Aorta (tissue), 5 donors: ENCODE results near the gene PHLDB2. TPM values are rescaled to one million over a fixed set of nuclear protein-coding genes. Genes with fewer than 3 reads are reported as not detected.

Experiments
- ATAC-seq: fragments of 200-7000 bp; cut with Tn5 transposase; one replicate; pipeline ENCODE4 v1.9.1; 2022; ENCODE audit warnings: moderate library complexity; ENCODE audit not compliant: low FRiP score
- DNase-seq, 2 donors: peaks; one replicate each; pipeline ENCODE4 v3.0.0-alpha.2; 2020
- H3K27ac ChIP-seq, 2 donors: one replicate each; pipeline ENCODE4 v1.5.1; 2013; ENCODE audit warnings: low read length in 2 of 2, mild to moderate bottlenecking in 2 of 2, moderate library complexity in 2 of 2, control low read depth in 1 of 2, inconsistent platforms in 1 of 2, low read depth in 1 of 2
- H3K27me3 ChIP-seq, 2 donors: one replicate each; pipeline ENCODE4 v1.6.1; 2013; ENCODE audit warnings: control low read depth in 1 of 2, low read length in 1 of 2, mild to moderate bottlenecking in 1 of 2, moderate library complexity in 1 of 2; ENCODE audit not compliant: insufficient read depth in 2 of 2, control insufficient read depth in 1 of 2
- H3K36me3 ChIP-seq, 2 donors: one replicate each; pipeline ENCODE4 v1.6.1; 2013; ENCODE audit warnings: control low read depth in 1 of 2, low read length in 1 of 2, mild to moderate bottlenecking in 1 of 2; ENCODE audit not compliant: insufficient read depth in 2 of 2, control insufficient read depth in 1 of 2
- H3K4me1 ChIP-seq, 2 donors: one replicate each; pipeline ENCODE4 v1.6.1; 2013; ENCODE audit warnings: low read length in 2 of 2, control low read depth in 1 of 2, mild to moderate bottlenecking in 1 of 2, moderate library complexity in 1 of 2; ENCODE audit not compliant: insufficient read depth in 2 of 2, control insufficient read depth in 1 of 2
- H3K4me3 ChIP-seq, 2 donors: one replicate each; pipeline ENCODE4 v1.5.1; 2013; ENCODE audit warnings: low read length in 2 of 2, control low read depth in 1 of 2, mild to moderate bottlenecking in 1 of 2
- H3K9me3 ChIP-seq: one replicate; pipeline ENCODE4 v1.6.1; 2013; ENCODE audit warnings: mild to moderate bottlenecking, low read length; ENCODE audit not compliant: control insufficient read depth
- WGBS, 2 donors: extraction: QIAGEN DNeasy Blood & Tissue Kit; methylation state at CpG; one replicate each; pipeline ENCODE4 v1.1.7; 2013; 5-methylcytosine and 5-hydroxymethylcytosine counted together
- intact Hi-C, 2 donors: fragments of 100-400 bp; cut with DNase I; formaldehyde crosslinking; loops; one replicate each; pipeline versions ENCODE4 v1.14.2 to v1.15.0; 2022
- polyA plus RNA-seq, 2 donors: library from polyadenylated mRNA; stranded (reverse); fragments of 200-250 nt; gene quantifications; one replicate each; pipeline ENCODE4 v1.2.3, GENCODE V29; 2013
- total RNA-seq, 2 donors: library from RNA; stranded (reverse); fragmentation: NEBNext Ultra II Directional; extraction: Animal tissue kit (Norgen Biotek cat#: 25700); gene quantifications; one replicate each; pipeline ENCODE4 v1.2.1, GENCODE V29; 2021
- donor health status: healthy with polysubstance abuse.
- donor health status: Bipolar disorder and iron deficiency.
- donor health status: DM: no; HTN: no; CAD: no.
- donor health status: DM: no; HTN: no; CAD: no.
- donor health status: DM: yes; HTN: yes; CAD: no.

Gene PHLDB2
- total and polyA plus RNA-seq, 4 donors, result 25.9 to 175 (median 112) TPM

DNA sequence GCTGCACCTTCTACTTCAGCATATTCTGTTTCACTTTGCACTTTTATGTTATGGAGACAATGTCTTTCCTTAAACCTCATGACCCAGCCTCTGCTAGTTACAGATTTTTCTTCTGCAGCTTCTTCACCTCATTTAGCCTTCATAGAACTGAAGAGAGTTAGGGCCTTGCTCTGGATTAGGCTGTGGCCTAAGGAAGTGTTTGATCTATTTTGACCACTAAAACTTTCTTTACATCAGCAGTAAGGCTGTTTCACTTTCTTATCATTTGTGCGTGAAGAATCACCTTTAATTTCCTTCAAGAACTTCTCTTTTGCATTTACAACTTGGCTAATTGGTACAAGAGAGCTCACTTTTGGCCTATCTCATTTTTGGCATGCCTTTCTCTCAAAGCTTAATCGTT, 40.9 kb downstream of the PHLDB2 start:
- Histone ChIP-seq H3K4me1 (peaks cover 0 to 12% of the 10 kb centered on the region in 2 donors), H3K4me3 (no peak overlapping the region), H3K36me3 (no peaks in the 10 kb centered on the region), H3K9me3 (no peaks in the 10 kb centered on the region), H3K27ac (no peak overlapping the region), H3K27me3 (no peaks in the 10 kb centered on the region)
- DNase-seq (no peak), ATAC-seq (no peak)
- intact Hi-C loops, result no loop called here
- 49 to 57% methylated on average over 2 of the region's 2 CpGs for WGBS, 2 donors

DNA sequence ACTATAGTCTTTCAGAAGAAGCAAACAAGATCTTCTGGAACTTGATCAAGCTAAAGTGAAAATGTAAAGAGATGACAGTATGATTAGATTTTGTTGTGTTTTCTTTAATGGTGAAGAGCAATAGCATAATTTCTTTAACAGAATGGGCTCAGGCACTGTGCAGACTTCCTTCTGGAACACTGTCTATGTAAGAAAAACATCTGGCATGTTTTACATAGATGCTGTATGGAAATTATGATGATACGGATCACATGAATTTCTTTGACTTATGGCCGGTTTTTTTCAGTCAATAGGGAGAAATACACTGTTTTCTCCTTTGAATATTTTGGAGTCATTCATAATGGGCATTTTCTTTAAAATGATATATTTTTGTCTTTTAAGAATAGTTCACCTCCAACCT, 42.6 kb downstream of the PHLDB2 start:
- ATAC-seq (no peak), DNase-seq (no peak)
- Histone ChIP-seq H3K4me3 (no peak overlapping the region), H3K27ac (no peak overlapping the region), H3K36me3 (no peaks in the 10 kb centered on the region), H3K4me1 (peaks cover 0 to 12% of the 10 kb centered on the region in 2 donors), H3K9me3 (no peaks in the 10 kb centered on the region), H3K27me3 (no peaks in the 10 kb centered on the region)
- 63 to 65% methylated on average over 2 of the region's 2 CpGs for WGBS, 2 donors
- intact Hi-C loops, result no loop called here

DNA sequence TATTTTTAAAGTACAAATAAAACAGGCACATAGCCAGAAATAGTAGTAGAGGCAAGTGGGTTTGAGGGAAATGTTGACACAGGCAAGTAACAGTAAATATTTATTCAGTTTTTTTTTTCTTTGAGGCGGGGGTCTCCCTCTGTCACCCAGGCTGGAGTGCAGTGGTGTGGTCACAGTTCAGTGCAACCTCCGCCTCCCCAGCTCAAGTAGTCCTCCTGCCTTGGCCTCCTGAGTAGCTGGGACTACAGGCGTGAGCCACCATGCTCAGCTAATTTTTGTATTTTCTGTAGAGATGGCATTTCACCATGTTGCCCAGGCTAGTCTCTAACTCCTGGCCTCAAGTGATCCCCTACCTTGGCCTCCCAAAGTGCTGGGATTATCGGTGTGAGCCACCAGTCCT, 43.5 kb downstream of the PHLDB2 start:
- Histone ChIP-seq H3K4me3 (no peak overlapping the region), H3K27me3 (no peaks in the 10 kb centered on the region), H3K4me1 (peaks cover 0 to 12% of the 10 kb centered on the region in 2 donors), H3K27ac (no peak overlapping the region), H3K9me3 (no peaks in the 10 kb centered on the region), H3K36me3 (no peaks in the 10 kb centered on the region)
- ATAC-seq, result no peak
- intact Hi-C loops, result no loop called here
- WGBS, 2 donors, result 74 to 88% methylated on average over 4 of the region's 4 CpGs
- no peak for DNase-seq

DNA sequence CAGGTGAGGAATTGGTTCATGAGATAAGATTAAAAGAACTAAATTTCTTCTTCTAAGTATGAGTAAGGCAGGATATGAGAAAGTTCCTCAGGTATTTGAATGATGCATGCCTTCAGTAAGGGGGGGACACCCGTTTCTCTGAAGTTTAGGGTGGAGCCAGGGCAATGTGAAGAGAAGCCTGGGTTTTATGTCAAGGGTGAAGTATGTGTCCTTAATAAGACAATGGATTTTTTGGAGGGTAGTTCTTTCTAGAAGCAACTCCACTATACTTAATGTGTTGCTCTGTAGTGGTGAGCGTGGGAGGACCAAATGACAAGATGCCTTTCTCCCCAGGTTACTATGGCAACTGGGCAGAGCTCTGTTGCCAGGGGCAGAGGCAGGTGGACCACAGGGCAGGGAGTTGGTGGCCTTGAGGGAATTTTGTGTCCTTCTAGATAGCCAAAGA, 44.0 kb downstream of the PHLDB2 start:
- ATAC-seq (no peak), DNase-seq (no peak)
- intact Hi-C loops, result no loop called here
- WGBS, 2 donors, result 47 to 48% methylated on average over 2 of the region's 2 CpGs
- Histone ChIP-seq H3K9me3 (no peaks in the 10 kb centered on the region), H3K4me1 (peaks cover 0 to 12% of the 10 kb centered on the region in 2 donors), H3K27me3 (no peaks in the 10 kb centered on the region), H3K4me3 (no peak overlapping the region), H3K27ac (no peak overlapping the region), H3K36me3 (no peaks in the 10 kb centered on the region)

DNA sequence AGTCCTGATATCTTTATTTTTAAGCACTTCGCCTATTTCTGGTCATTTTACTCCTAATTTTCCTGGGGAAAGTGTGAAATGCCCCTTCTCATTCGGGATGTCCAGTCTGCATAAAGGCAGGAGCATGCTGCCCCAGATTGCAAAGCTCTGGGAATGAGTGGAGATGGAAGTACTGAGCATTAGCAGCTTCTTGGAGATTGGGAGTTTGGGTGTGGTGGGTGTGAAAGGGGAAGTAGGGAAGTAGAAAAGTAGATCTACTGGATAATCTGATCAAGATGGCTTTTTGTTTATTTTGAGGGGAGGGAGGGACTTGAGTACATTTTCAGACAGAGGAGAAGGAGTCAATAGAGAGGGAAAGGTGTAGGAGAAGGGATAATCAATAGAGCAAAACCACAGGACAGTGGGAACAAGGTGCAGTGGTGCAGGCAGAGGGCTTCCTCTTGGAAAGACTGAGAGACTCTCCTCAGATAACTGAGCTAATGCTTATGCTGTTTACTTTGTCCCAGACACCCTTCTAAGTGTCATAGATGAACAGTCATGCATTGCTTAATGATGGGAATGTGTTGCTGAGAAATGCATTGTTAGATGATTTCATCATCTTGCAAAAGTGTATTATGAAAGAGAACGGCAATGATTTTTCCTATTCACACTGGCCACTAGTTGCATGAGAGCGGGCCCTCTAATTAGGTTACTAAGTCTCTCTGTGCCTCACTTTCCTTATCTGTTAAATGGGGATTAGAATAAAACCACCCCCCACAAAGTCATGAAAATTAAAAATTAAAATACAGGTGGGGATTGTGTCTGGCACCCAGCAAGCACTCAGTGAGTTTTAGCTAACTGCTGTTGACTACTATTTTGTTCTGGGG, 45.5 kb downstream of the PHLDB2 start:
- intact Hi-C loops, result no loop called here
- DNase-seq, result no peak
- H3K36me3 ChIP-seq, result peaks cover 0 to 2% of the 10 kb centered on the region in 2 donors
- H3K27me3 ChIP-seq, result no peaks in the 10 kb centered on the region
- peak; percentile 73 for ATAC-seq
- peaks cover 4 to 12% of the 10 kb centered on the region in 2 donors for H3K4me1 ChIP-seq
- 80 to 85% methylated on average over 4 of the region's 4 CpGs for WGBS, 2 donors
- H3K9me3 ChIP-seq, result no peaks in the 10 kb centered on the region
- H3K27ac ChIP-seq, result peak overlapping the region in 1 of 2 donors; percentile 28
- H3K4me3 ChIP-seq, result no peak overlapping the region

DNA sequence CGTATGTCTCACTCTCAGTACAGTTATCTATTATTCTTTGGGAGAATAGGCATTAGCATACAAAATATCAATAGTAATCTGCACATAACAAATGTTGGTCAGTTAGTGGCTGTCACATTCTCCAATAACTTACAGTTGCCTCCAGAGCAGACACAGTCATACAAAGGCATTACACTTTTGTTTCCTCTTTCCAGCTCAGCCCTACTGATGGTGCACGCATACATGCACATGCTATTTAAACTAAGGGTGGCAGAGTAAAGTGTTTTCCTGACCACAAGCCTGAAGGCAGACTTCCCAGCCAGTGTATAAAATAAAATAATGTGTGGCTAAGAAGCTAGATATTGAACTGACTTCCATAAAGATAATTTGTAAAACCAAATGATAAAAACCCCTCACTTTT, 47.6 kb downstream of the PHLDB2 start:
- 46 to 62% methylated on average over 2 of the region's 2 CpGs for WGBS, 2 donors
- H3K4me1 ChIP-seq, result peaks cover 7 to 20% of the 10 kb centered on the region in 2 donors

DNA sequence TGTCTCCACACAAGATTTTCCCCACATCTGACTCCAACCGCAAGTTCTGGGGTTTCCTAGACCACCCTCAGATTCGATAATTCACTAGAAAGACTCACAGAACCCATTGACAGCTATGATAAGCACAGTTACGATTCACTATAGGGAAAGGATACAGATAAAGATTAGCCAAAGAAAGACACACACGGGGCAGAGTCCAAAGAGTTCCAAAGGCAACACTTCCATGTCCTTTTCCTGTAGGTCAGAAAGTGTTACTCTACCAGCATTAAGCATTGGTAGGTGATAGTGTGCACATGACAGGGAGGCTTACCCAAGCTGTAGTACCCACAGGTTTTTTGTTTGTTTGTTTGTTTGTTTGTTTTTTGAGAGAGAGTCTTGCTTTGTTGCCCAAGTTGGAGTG, 48.1 kb downstream of the PHLDB2 start:
- Histone ChIP-seq H3K27ac (no peak overlapping the region), H3K4me1 (peaks cover 7 to 20% of the 10 kb centered on the region in 2 donors), H3K4me3 (no peak overlapping the region), H3K9me3 (no peaks in the 10 kb centered on the region), H3K27me3 (no peaks in the 10 kb centered on the region), H3K36me3 (peaks cover 0 to 3% of the 10 kb centered on the region in 2 donors)
- intact Hi-C loops, result no loop called here
- WGBS, 2 donors, result 45 to 59% methylated on average over 4 of the region's 4 CpGs
- DNase-seq, result no peak
- no peak for ATAC-seq

More for the DNA sequence above, 47.6 kb downstream of the PHLDB2 start:
- H3K27ac ChIP-seq, result no peak overlapping the region
- DNase-seq, result no peak
- H3K9me3 ChIP-seq, result no peaks in the 10 kb centered on the region
- peaks cover 0 to 3% of the 10 kb centered on the region in 2 donors for H3K36me3 ChIP-seq
- H3K27me3 ChIP-seq, result no peaks in the 10 kb centered on the region
- ATAC-seq, result no peak
- no peak overlapping the region for H3K4me3 ChIP-seq
- intact Hi-C loops, result no loop called here

DNA sequence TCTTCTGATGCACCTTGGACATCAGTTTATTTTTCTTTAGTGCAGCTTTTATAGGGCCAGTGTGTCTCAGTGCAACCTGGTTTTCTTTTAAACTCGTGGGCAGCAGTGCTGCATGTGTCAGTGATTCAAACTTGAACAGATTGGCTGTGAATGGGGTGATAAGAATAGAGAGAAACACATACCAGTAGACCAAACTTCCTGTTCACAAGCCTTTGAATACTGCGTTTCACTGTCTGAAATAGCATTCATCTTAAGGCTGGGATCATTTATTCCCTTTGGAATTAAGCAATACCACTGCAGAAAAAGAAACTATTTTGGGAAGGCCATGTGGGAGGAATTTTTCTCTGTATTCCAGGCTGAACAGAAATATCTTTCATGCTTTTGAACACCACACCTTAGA, 51.7 kb downstream of the PHLDB2 start:
- H3K9me3 ChIP-seq, result no peaks in the 10 kb centered on the region
- peaks cover 2 to 3% of the 10 kb centered on the region in 2 donors for H3K36me3 ChIP-seq
- intact Hi-C loops, result loop anchor here (5.0 kb wide), 2 partner anchors 39 to 49 kb away; no protein-coding TSS in a partner anchor
- H3K27ac ChIP-seq, result no peak overlapping the region
- WGBS, 2 donors, result 0 to 1% methylated on average over 2 of the region's 2 CpGs
- peak overlapping the region in 1 of 2 donors; percentile 10 for H3K4me3 ChIP-seq
- peaks cover 7 to 9% of the 10 kb centered on the region in 2 donors for H3K4me1 ChIP-seq
- ATAC-seq, result peak; percentile 36
- H3K27me3 ChIP-seq, result no peaks in the 10 kb centered on the region
- no peak for DNase-seq

DNA sequence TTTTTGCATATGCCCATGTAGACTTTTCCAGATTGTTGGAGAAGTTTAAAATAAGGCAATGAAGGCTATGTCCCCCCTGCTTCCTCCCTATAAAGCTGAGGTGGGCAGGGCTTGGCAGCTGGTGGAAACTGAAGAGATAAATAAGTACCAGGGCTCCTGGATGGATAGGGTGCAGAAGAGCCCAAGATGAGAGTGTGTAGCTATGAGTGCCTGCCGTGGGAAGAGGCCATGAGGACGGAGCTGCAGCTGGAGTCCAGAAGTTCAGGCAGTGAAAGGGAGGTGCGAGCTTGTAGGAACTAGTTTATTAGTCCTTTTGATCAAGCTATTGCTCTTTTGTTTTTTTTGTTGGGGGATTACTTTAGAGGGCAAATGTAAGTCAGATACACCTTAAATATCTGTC, 52.4 kb downstream of the PHLDB2 start:
- Histone ChIP-seq H3K4me1 (peaks cover 7 to 12% of the 10 kb centered on the region in 2 donors), H3K4me3 (no peak overlapping the region), H3K9me3 (no peaks in the 10 kb centered on the region), H3K27me3 (no peaks in the 10 kb centered on the region), H3K36me3 (peaks cover 2 to 3% of the 10 kb centered on the region in 2 donors), H3K27ac (peak overlapping the region; percentile 6 to 80)
- no peak for DNase-seq
- WGBS, 2 donors, result 40 to 45% methylated on average over 3 of the region's 3 CpGs
- intact Hi-C loops, result loop anchor here (5.0 kb wide), 2 partner anchors 39 to 49 kb away; no protein-coding TSS in a partner anchor
- ATAC-seq, result no peak
